HUES48 (cell line): Measurements from ENCODE around the gene S100A4.

Source experiments
- H3K27ac ChIP-seq: one replicate; pipeline ENCODE4 v1.7.0; 2013; ENCODE audit warnings: low read depth, low read length, inconsistent platforms
- H3K27me3 ChIP-seq: 2 replicates; pipeline ENCODE4 v1.6.1; 2013; ENCODE audit warnings: mild to moderate bottlenecking, low read length; ENCODE audit not compliant: control insufficient read depth, insufficient read depth
- H3K36me3 ChIP-seq: 2 replicates; pipeline ENCODE4 v1.6.1; 2013; ENCODE audit warnings: low read length; ENCODE audit not compliant: control insufficient read depth, insufficient read depth
- H3K4me1 ChIP-seq: 2 replicates; pipeline ENCODE4 v1.6.1; 2013; ENCODE audit warnings: mild to moderate bottlenecking, low read length; ENCODE audit not compliant: control insufficient read depth, insufficient read depth
- H3K4me3 ChIP-seq: 2 replicates; pipeline ENCODE4 v1.5.1; 2013; ENCODE audit warnings: mild to moderate bottlenecking, low read depth, low read length
- H3K9ac ChIP-seq: 2 replicates; pipeline ENCODE4 v1.6.1; 2013; ENCODE audit warnings: mild to moderate bottlenecking, low read depth, low read length, moderate library complexity
- H3K9me3 ChIP-seq: 2 replicates; pipeline ENCODE4 v1.6.1; 2013; ENCODE audit warnings: low read length; ENCODE audit not compliant: control insufficient read depth, insufficient read depth

Gene S100A4

GRCh38 chr1:153513666-153514065, 31.9 kb downstream of the S100A4 start:
- Histone ChIP-seq H3K9me3 (no peaks in the 10 kb centered on the region), H3K4me1 (no peaks in the 10 kb centered on the region), H3K4me3 (no peak overlapping the region), H3K9ac (no peak overlapping the region), H3K27ac (no peak overlapping the region), H3K27me3 (peaks cover 37% of the 10 kb centered on the region), H3K36me3 (no peaks in the 10 kb centered on the region)

DNA sequence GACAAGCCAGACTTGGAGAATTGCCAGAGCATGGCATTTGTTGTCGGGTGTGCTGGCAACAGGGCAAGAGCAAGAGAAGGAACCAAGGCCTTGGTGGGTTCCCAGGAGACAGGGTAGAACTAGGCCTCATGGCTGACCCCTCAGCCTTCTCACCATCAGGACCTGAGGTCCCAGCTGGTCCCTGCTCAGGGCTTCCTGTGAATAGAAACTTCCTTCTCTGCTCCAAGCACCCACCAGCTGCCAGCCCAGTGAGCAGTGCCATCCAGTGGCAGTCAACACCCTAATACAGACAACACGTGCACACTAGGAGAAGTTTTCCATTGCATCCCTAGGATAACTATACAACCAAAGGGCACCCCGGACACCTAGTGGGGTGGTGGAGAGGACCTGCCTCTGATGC, 32.6 kb downstream of the S100A4 start:
- Histone ChIP-seq H3K27me3 (peaks cover 34% of the 10 kb centered on the region), H3K9ac (no peak overlapping the region), H3K4me1 (no peaks in the 10 kb centered on the region), H3K9me3 (no peaks in the 10 kb centered on the region), H3K4me3 (no peak overlapping the region), H3K36me3 (no peaks in the 10 kb centered on the region), H3K27ac (no peak overlapping the region)

GRCh38 chr1:153510984-153511410, 34.6 kb downstream of the S100A4 start:
- no peak overlapping the region for H3K4me3 ChIP-seq
- H3K4me1 ChIP-seq: no peaks in the 10 kb centered on the region
- no peak overlapping the region for H3K9ac ChIP-seq
- H3K36me3 ChIP-seq: no peaks in the 10 kb centered on the region
- no peaks in the 10 kb centered on the region for H3K9me3 ChIP-seq
- H3K27ac ChIP-seq: no peak overlapping the region
- peaks cover 15% of the 10 kb centered on the region for H3K27me3 ChIP-seq

GRCh38 chr1:153509729-153510354, 35.8 kb downstream of the S100A4 start:
- H3K9ac ChIP-seq: no peak overlapping the region
- no peaks in the 10 kb centered on the region for H3K4me1 ChIP-seq
- H3K27me3 ChIP-seq: 0 out of 2 replicates have a peak, but pooled peaks cover 5% of the 10 kb centered on the region
- no peaks in the 10 kb centered on the region for H3K36me3 ChIP-seq
- no peak overlapping the region for H3K27ac ChIP-seq
- no peaks in the 10 kb centered on the region for H3K9me3 ChIP-seq
- H3K4me3 ChIP-seq: no peak overlapping the region

GRCh38 chr1:153509036-153509435, 36.6 kb downstream of the S100A4 start:
- H3K9ac ChIP-seq: no peak overlapping the region

DNA sequence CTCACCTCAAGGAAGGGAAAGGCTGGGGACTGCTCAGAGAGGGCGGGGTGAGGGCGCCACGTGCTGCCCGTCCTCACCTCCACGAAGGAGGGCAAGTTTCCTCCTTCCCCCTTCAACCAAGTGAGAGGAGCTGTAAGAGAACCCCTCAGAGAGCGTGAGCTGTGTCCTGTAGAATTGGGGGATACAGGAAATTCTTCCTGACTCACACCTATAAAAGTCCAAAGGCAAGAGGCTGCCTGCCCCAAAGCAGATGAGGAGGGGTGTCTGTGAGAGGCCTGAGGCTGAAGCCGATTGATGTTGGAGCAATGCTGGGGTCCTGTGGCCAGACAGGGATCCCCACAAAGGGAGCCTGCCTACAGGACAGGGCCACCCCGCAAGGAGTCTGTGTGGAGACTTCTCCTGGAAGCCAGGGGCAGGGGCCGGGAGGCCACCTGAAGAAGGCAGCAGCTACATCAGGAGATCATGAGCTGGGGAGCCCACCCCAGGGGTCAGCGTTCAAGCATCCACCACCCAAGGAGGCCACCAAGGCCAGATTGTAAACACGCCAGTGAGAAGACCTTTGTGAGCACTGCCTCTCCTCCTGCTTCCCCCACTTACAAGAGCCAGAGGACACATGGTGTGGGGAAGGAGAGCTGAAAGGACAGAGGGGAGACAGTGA, 37.6 kb downstream of the S100A4 start:
- Histone ChIP-seq H3K27ac (no peak overlapping the region), H3K4me3 (no peak overlapping the region), H3K27me3 (0 out of 2 replicates have a peak, but pooled peaks cover 5% of the 10 kb centered on the region), H3K9me3 (no peaks in the 10 kb centered on the region), H3K36me3 (no peaks in the 10 kb centered on the region), H3K9ac (no peak overlapping the region), H3K4me1 (no peaks in the 10 kb centered on the region)

More at GRCh38 chr1:153509036-153509435, 36.6 kb downstream of the S100A4 start:
- no peaks in the 10 kb centered on the region for H3K36me3 ChIP-seq
- H3K9me3 ChIP-seq: no peaks in the 10 kb centered on the region
- H3K4me1 ChIP-seq: no peaks in the 10 kb centered on the region
- H3K27me3 ChIP-seq: 0 out of 2 replicates have a peak, but pooled peaks cover 5% of the 10 kb centered on the region
- no peak overlapping the region for H3K27ac ChIP-seq
- no peak overlapping the region for H3K4me3 ChIP-seq

DNA sequence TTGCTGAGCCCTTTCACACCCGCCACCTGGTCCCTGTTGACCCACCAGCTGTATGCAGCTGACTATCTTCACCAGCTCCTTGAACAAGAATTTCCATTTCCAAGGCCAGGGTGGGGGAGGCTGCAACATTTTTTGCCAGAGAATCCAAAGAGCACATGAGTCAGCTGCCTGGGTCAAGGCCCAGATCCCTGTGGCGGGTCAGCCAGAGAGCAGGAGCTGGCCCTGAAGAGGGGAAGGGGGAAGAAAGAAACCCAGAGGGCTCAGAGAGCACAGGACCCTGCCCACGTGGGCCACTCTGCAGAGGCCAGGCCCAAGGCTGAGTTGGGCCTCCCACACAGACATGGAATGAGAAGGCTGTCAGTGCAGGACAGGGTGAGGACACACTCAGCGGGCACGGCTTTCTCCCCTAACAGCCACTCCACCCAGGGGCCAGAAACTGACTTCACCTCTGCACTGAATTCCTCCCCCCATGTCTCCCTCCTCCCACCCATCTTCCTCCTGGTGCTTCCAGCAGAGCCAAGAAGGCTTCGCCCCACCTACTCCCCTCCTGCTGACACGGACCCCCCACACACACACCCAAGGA, 38.7 kb downstream of the S100A4 start:
- no peak overlapping the region for H3K4me3 ChIP-seq
- peak overlapping the region; percentile 11 for H3K27ac ChIP-seq
- no peak overlapping the region for H3K9ac ChIP-seq
- no peaks in the 10 kb centered on the region for H3K36me3 ChIP-seq
- H3K4me1 ChIP-seq: no peaks in the 10 kb centered on the region
- no peaks in the 10 kb centered on the region for H3K9me3 ChIP-seq
- 0 out of 2 replicates have a peak, but pooled peaks cover 5% of the 10 kb centered on the region for H3K27me3 ChIP-seq

DNA sequence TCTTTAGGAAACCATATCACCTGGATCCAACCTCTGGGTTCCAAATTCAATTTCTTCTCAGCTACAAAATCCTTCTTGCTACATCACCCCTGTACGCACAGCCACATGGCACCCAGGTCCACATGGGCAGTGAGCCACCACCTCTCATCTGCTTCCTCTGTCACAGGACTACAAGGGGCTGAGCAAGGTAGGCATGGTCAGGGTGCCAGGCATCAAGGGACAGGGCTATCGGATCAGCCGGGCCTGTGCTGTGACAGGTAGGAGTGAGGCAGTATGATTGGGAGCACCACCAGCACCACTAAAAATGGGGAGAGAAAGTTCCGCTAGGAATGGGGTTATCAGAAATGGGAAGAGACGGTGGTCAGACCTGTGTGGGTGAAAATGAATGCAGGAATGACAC, 39.2 kb downstream of the S100A4 start:
- H3K9me3 ChIP-seq: no peaks in the 10 kb centered on the region
- H3K27ac ChIP-seq: no peak overlapping the region
- no peak overlapping the region for H3K9ac ChIP-seq
- H3K4me1 ChIP-seq: no peaks in the 10 kb centered on the region
- 0 out of 2 replicates have a peak, but pooled peaks cover under 1% of the 10 kb centered on the region for H3K27me3 ChIP-seq
- no peaks in the 10 kb centered on the region for H3K36me3 ChIP-seq
- no peak overlapping the region for H3K4me3 ChIP-seq

GRCh38 chr1:153505576-153505975, 40.0 kb downstream of the S100A4 start:
- H3K36me3 ChIP-seq: no peaks in the 10 kb centered on the region
- no peak overlapping the region for H3K27ac ChIP-seq
- H3K9me3 ChIP-seq: no peaks in the 10 kb centered on the region
- no peaks in the 10 kb centered on the region for H3K27me3 ChIP-seq
- H3K4me1 ChIP-seq: no peaks in the 10 kb centered on the region
- H3K9ac ChIP-seq: no peak overlapping the region
- no peak overlapping the region for H3K4me3 ChIP-seq

- H3K27ac ChIP-seq: no peak overlapping the region
- no peak overlapping the region for H3K4me3 ChIP-seq
- H3K9ac ChIP-seq: no peak overlapping the region
- H3K4me1 ChIP-seq: no peaks in the 10 kb centered on the region
- H3K9me3 ChIP-seq: no peaks in the 10 kb centered on the region
- H3K36me3 ChIP-seq: no peaks in the 10 kb centered on the region
- H3K27me3 ChIP-seq: no peaks in the 10 kb centered on the region
Measured at GRCh38 chr1:153503766-153504165, 41.8 kb downstream of the S100A4 start.

DNA sequence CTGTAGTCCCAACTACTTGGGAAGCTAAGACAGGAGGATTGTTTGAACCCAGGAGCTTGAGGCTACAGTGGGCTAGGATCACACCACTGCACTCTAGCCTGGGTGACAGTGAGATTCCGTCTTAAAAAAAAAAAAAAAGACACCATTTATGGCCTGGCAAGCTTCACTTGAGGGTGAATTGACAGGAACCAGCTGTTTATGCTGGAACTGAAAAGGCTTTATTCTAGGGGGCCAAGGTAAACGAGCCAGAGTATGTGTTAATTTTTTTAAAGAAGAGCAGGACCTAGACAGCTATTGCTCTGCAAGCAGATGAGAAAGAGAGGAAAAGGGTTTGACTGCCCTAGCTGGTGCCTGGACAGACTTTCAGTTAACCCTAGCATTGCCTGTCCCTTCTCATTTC, 46.9 kb downstream of the S100A4 start:
- no peak overlapping the region for H3K27ac ChIP-seq
- no peaks in the 10 kb centered on the region for H3K36me3 ChIP-seq
- H3K4me1 ChIP-seq: 0 out of 2 replicates have a peak, but pooled peaks cover 3% of the 10 kb centered on the region
- H3K4me3 ChIP-seq: no peak overlapping the region
- H3K9ac ChIP-seq: no peak overlapping the region
- no peaks in the 10 kb centered on the region for H3K9me3 ChIP-seq
- no peaks in the 10 kb centered on the region for H3K27me3 ChIP-seq
